Colonic mucosa (tissue), 4 donors: ENCODE data around the gene PTPRM. TPM values are rescaled to one million over a fixed set of nuclear protein-coding genes. Genes with fewer than 3 reads are reported as not detected.

Experiments
- DNase-seq: peaks from one replicate; pipeline ENCODE4 v3.0.0-alpha.2; 2020
- H3K27ac ChIP-seq: fragments of 200-600 bp; one replicate; pipeline ENCODE4 v1.8.0; 2021
- H3K27me3 ChIP-seq: fragments of 200-600 bp; one replicate; pipeline ENCODE4 v1.8.0; 2021
- H3K36me3 ChIP-seq: fragments of 200-600 bp; one replicate; pipeline ENCODE4 v1.8.0; 2021
- H3K4me1 ChIP-seq: fragments of 200-600 bp; one replicate; pipeline ENCODE4 v1.8.0; 2021; ENCODE audit warnings: mild to moderate bottlenecking
- H3K4me3 ChIP-seq: fragments of 200-600 bp; one replicate; pipeline ENCODE4 v1.8.0; 2021
- H3K9ac ChIP-seq, 2 donors: one replicate each; pipeline ENCODE4 v1.7.0; 2013; ENCODE audit warnings: control low read depth in 2 of 2, low read depth in 2 of 2, low read length in 2 of 2
- H3K9me3 ChIP-seq: fragments of 200-600 bp; one replicate; pipeline ENCODE4 v1.8.0; 2021
- CTCF ChIP-seq: fragments of 200-600 bp; IDR thresholded peaks from one replicate; pipeline ENCODE4 v1.8.0; 2022; ENCODE audit warnings: antibody characterized with exemption, mild to moderate bottlenecking
- intact Hi-C: fragments of 100-400 bp; cut with DNase I; formaldehyde crosslinking; loops from one replicate; pipeline ENCODE4 v1.14.1; 2022
- total RNA-seq, 2 donors: library from RNA; stranded (reverse); fragmentation: NEBNext Ultra II Directional in 1 of 2; extraction: Animal tissue kit (Norgen Biotek cat#: 25700) in 1 of 2; gene quantifications; one replicate each; pipeline ENCODE4 v1.2.1, GENCODE V29; 2021
- donor health status: healthy.
- donor health status: DM: no; HTN: no; CAD: no.
- donor health status: DM: no; HTN: no; CAD: no.

The PTPRM gene
- total RNA-seq, 2 donors from 2014 or later: 8.1 to 13.9 TPM

- no peak overlapping the region for H3K9ac ChIP-seq
- H3K4me3 ChIP-seq: no peak overlapping the region
- TF ChIP-seq CTCF: no peak
- no peaks in the 10 kb centered on the region for H3K9me3 ChIP-seq
- intact Hi-C loops: no loop called here
- DNase-seq: no peak
- H3K4me1 ChIP-seq: no peaks in the 10 kb centered on the region
- H3K27me3 ChIP-seq: no peaks in the 10 kb centered on the region
- H3K27ac ChIP-seq: peak overlapping the region; percentile 2
- no peaks in the 10 kb centered on the region for H3K36me3 ChIP-seq
These were observed 386.2 kb downstream of the PTPRM start for GRCh38 chr18:7953095-7953958.

- Histone ChIP-seq H3K4me3 (no peak overlapping the region), H3K27me3 (no peaks in the 10 kb centered on the region), H3K4me1 (no peaks in the 10 kb centered on the region), H3K27ac (no peak overlapping the region), H3K9me3 (no peaks in the 10 kb centered on the region), H3K36me3 (no peaks in the 10 kb centered on the region), H3K9ac (no peak overlapping the region)
- no peak for TF ChIP-seq CTCF
- no peak for DNase-seq
- intact Hi-C loops: no loop called here
These were observed 387.1 kb downstream of the PTPRM start for GRCh38 chr18:7954238-7954637.

- intact Hi-C loops: no loop called here
- no peak for DNase-seq
- Histone ChIP-seq H3K27ac (no peak overlapping the region), H3K27me3 (no peaks in the 10 kb centered on the region), H3K4me1 (no peaks in the 10 kb centered on the region), H3K4me3 (no peak overlapping the region), H3K36me3 (no peaks in the 10 kb centered on the region), H3K9ac (no peak overlapping the region), H3K9me3 (no peaks in the 10 kb centered on the region)
- no peak for TF ChIP-seq CTCF
These were observed 388.1 kb downstream of the PTPRM start for GRCh38 chr18:7955175-7955574.

GRCh38 chr18:7957297-7957696 is 390.2 kb downstream of the PTPRM start:
- no peak overlapping the region for H3K9ac ChIP-seq
- no peaks in the 10 kb centered on the region for H3K4me1 ChIP-seq
- no peaks in the 10 kb centered on the region for H3K9me3 ChIP-seq
- no peak overlapping the region for H3K4me3 ChIP-seq
- no peak for TF ChIP-seq CTCF
- H3K36me3 ChIP-seq: no peaks in the 10 kb centered on the region
- H3K27ac ChIP-seq: no peak overlapping the region
- no peaks in the 10 kb centered on the region for H3K27me3 ChIP-seq
- DNase-seq: no peak
- intact Hi-C loops: no loop called here

- DNase-seq: no peak
- H3K4me3 ChIP-seq: no peak overlapping the region
These were observed 391.2 kb downstream of the PTPRM start for GRCh38 chr18:7958081-7958896.

More at GRCh38 chr18:7958081-7958896, 391.2 kb downstream of the PTPRM start:
- H3K27ac ChIP-seq: no peak overlapping the region
- H3K4me1 ChIP-seq: no peaks in the 10 kb centered on the region
- no peaks in the 10 kb centered on the region for H3K36me3 ChIP-seq
- intact Hi-C loops: no loop called here
- no peak overlapping the region for H3K9ac ChIP-seq
- no peaks in the 10 kb centered on the region for H3K27me3 ChIP-seq
- no peak for TF ChIP-seq CTCF
- H3K9me3 ChIP-seq: no peaks in the 10 kb centered on the region
